Endothelial cell (in vitro differentiated cells): ENCODE results near the gene SYTL4. TPM values are rescaled to one million over a fixed set of nuclear protein-coding genes. Genes with fewer than 3 reads are reported as not detected.

Experiments used
- DNase-seq: peaks from one replicate; pipeline ENCODE4 v3.0.0; 2021; ENCODE audit warnings: low spot score
- H3K27ac Mint-ChIP-seq: one replicate; pipeline ENCODE4 v1.8.0; 2021; ENCODE audit warnings: mixed read lengths, inconsistent platforms; ENCODE audit not compliant: unreplicated experiment
- H3K27me3 Mint-ChIP-seq: one replicate; pipeline ENCODE4 v1.8.0; 2021; ENCODE audit warnings: mild to moderate bottlenecking, moderate library complexity, mixed read lengths, inconsistent platforms; ENCODE audit not compliant: unreplicated experiment
- H3K36me3 Mint-ChIP-seq: one replicate; pipeline ENCODE4 v1.8.0; 2021; ENCODE audit warnings: mild to moderate bottlenecking, low read depth, mixed read lengths, inconsistent platforms; ENCODE audit not compliant: unreplicated experiment
- H3K4me1 Mint-ChIP-seq: one replicate; pipeline ENCODE4 v1.8.0; 2021; ENCODE audit warnings: mild to moderate bottlenecking, mixed read lengths, inconsistent platforms; ENCODE audit not compliant: unreplicated experiment
- H3K4me3 Mint-ChIP-seq: one replicate; pipeline ENCODE4 v1.8.0; 2021; ENCODE audit warnings: mild to moderate bottlenecking, mixed read lengths, inconsistent platforms; ENCODE audit not compliant: unreplicated experiment
- H3K9me3 Mint-ChIP-seq: one replicate; pipeline ENCODE4 v1.8.0; 2021; ENCODE audit warnings: mixed read lengths, inconsistent platforms; ENCODE audit not compliant: unreplicated experiment
- total RNA-seq: library from RNA; stranded (reverse); fragmentation: NEBNext Ultra II Directional; extraction: Animal tissue kit (Norgen Biotek cat#: 25700); gene quantifications from one replicate; pipeline ENCODE4 v1.2.1, GENCODE V29; 2021; ENCODE audit not compliant: unreplicated experiment
- TF ChIP-seq, protein P1 (sequence below): fragments of 200-600 bp; sonication (generic); IDR thresholded peaks from one replicate; pipeline ENCODE4 v1.5.0; 2021; ENCODE audit warnings: antibody characterized with exemption; ENCODE audit not compliant: unreplicated experiment

SYTL4 gene
- total RNA-seq, 1 donor from 2014 or later, result 3.9 TPM

- H3K9me3 Mint-ChIP-seq, result no peaks in the 10 kb centered on the region
- no peak for DNase-seq
Measured at GRCh38 chrX:100682939-100683338, 49.0 kb downstream of the SYTL4 start.

DNA sequence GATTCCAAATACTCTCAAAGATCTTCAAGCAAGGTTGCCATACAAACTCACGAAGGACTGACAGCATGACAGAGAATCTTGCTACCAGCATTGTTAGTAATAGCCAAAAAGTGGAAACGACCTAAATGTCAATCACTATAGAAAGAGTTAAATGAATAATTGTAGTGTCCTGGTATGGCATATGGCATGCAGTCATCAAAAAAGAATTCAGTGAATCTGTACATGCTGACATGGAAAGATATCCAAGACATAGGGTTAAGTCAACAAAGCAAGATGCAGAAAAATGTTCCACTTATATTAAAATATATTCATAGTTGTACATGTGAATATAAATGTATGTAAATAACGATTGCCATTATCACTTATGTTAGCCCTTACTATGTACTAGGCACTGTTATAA lies 50.3 kb downstream of the SYTL4 start:
- DNase-seq, result no peak
- TF ChIP-seq, protein P1, sequence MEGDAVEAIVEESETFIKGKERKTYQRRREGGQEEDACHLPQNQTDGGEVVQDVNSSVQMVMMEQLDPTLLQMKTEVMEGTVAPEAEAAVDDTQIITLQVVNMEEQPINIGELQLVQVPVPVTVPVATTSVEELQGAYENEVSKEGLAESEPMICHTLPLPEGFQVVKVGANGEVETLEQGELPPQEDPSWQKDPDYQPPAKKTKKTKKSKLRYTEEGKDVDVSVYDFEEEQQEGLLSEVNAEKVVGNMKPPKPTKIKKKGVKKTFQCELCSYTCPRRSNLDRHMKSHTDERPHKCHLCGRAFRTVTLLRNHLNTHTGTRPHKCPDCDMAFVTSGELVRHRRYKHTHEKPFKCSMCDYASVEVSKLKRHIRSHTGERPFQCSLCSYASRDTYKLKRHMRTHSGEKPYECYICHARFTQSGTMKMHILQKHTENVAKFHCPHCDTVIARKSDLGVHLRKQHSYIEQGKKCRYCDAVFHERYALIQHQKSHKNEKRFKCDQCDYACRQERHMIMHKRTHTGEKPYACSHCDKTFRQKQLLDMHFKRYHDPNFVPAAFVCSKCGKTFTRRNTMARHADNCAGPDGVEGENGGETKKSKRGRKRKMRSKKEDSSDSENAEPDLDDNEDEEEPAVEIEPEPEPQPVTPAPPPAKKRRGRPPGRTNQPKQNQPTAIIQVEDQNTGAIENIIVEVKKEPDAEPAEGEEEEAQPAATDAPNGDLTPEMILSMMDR, result no peak
- H3K27me3 Mint-ChIP-seq, result no peaks in the 10 kb centered on the region
- no peaks in the 10 kb centered on the region for H3K4me1 Mint-ChIP-seq
- no peak overlapping the region for H3K4me3 Mint-ChIP-seq
- H3K9me3 Mint-ChIP-seq, result no peaks in the 10 kb centered on the region
- H3K36me3 Mint-ChIP-seq, result peaks cover 6% of the 10 kb centered on the region
- no peak overlapping the region for H3K27ac Mint-ChIP-seq

More at GRCh38 chrX:100682939-100683338, 49.0 kb downstream of the SYTL4 start:
- Mint-ChIP-seq H3K36me3 (peaks cover 1% of the 10 kb centered on the region), H3K27ac (no peak overlapping the region), H3K27me3 (peaks cover 1% of the 10 kb centered on the region), H3K4me1 (peaks cover 3% of the 10 kb centered on the region), H3K4me3 (no peak overlapping the region)
- TF ChIP-seq, protein P1, result no peak

DNA sequence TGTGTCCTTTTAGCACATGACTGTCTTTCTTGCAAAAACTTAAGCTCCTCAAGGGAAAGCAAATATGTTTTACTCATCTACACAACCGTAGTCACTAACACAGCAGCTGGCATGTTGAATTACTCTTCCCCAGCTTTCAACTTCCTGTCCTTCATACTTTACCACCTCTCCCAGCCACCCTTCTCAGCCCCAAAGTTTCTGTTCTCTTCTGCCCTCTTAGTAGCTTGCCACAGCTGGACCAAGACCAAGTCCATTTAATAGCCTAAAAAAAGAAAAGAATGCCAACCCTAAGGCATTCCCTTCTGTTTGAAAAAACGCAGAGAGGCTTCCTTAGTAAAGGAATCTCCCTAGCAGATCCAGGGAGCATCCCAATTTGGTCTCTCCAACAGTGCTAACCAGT lies 51.2 kb downstream of the SYTL4 start:
- Mint-ChIP-seq H3K27me3 (no peaks in the 10 kb centered on the region), H3K4me3 (peak overlapping the region; percentile 12), H3K9me3 (no peaks in the 10 kb centered on the region), H3K36me3 (peaks cover 6% of the 10 kb centered on the region), H3K4me1 (no peaks in the 10 kb centered on the region), H3K27ac (no peak overlapping the region)
- TF ChIP-seq, protein P1, result no peak
- no peak for DNase-seq

- TF ChIP-seq, protein P1, result no peak
- no peak overlapping the region for H3K4me3 Mint-ChIP-seq
- H3K9me3 Mint-ChIP-seq, result no peaks in the 10 kb centered on the region
- peaks cover 10% of the 10 kb centered on the region for H3K4me1 Mint-ChIP-seq
- H3K27me3 Mint-ChIP-seq, result no peaks in the 10 kb centered on the region
- no peak for DNase-seq
- H3K27ac Mint-ChIP-seq, result no peak overlapping the region
- H3K36me3 Mint-ChIP-seq, result peaks cover 6% of the 10 kb centered on the region
Measured at GRCh38 chrX:100677611-100678181, 54.2 kb downstream of the SYTL4 start.

DNA sequence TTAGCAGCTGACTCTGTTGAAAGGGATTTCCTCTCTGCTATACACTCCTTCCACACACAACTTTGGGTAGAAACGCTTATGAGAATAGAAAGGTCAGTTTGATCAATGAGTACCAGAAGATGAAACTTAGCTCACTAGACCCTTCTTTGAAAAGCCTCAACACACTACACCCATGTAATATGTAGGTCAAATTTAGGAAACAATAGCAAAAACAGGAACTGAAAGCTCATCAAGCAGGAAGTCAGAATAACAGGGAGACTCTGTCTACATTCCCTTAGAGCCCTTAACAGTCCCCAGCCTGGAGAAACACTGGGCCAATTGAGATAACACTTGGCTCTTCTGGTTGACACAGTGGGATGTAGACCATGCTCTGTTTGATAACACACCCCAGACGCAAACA lies 57.2 kb downstream of the SYTL4 start:
- H3K9me3 Mint-ChIP-seq, result no peaks in the 10 kb centered on the region
- peaks cover 1% of the 10 kb centered on the region for H3K27me3 Mint-ChIP-seq
- peaks cover 6% of the 10 kb centered on the region for H3K36me3 Mint-ChIP-seq
- H3K4me3 Mint-ChIP-seq, result no peak overlapping the region
- H3K27ac Mint-ChIP-seq, result peak overlapping the region; percentile 89
- TF ChIP-seq, protein P1, result no peak
- no peak for DNase-seq
- peaks cover 15% of the 10 kb centered on the region for H3K4me1 Mint-ChIP-seq
